ENCODE results near the gene SGMS2. TPM values are rescaled to one million over a fixed set of nuclear protein-coding genes. Genes with fewer than 3 reads are reported as not detected.

SGMS2 gene
- total and polyA plus RNA-seq, 4 donors = 7.3 to 41.7 (median 14.1) TPM

DNA sequence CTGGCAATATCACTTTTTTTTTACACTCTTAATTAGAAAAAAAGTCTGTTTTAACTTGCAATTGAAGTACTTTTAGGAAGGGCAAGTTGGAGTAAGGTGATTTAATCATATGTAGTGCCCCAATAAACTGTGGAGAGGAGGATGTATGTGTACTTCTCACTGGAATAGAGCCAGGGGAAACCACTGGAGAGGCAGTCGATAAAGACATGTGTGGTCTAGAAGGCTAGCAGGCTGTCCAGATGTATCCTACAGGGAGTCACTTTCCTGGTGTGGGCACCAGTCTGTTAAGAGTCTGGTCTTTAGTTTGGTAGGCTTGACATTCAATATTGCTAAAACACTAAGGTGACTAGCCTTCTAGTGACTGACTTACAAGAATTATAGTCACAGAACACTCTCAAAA is 9.6 kb upstream of the SGMS2 start:
- 68% methylated on average over 1 of the region's 1 CpG for WGBS
- Histone ChIP-seq H3K9ac (ENCODE audit: low read depth in 1 of 2, low read length in 2 of 2) (no peak overlapping the region), H3K4me1 (ENCODE audit: control insufficient read depth in 4 of 4, insufficient read depth in 4 of 4, low read length in 3 of 4) (no peaks in the 10 kb centered on the region), H3K4me3 (ENCODE audit: low read depth in 1 of 3, low read length in 3 of 3) (no peak overlapping the region), H3K9me3 (ENCODE audit: control insufficient read depth in 4 of 4, low read length in 3 of 4) (no peaks in the 10 kb centered on the region), H3K36me3 (ENCODE audit: control insufficient read depth in 4 of 4, insufficient read depth in 3 of 4, low read depth in 1 of 4, low read length in 3 of 4) (no peaks in the 10 kb centered on the region), H3K27ac (ENCODE audit: low read depth in 1 of 2, low read length in 2 of 2) (no peak overlapping the region), H3K27me3 (ENCODE audit: control insufficient read depth in 4 of 4, insufficient read depth in 4 of 4, low read length in 3 of 4) (no peaks in the 10 kb centered on the region)
- no peak for DNase-seq (ENCODE audit: low spot score)
- TF ChIP-seq EGR1 (IDR thresholded peaks at IDR 0.05; ENCODE audit: low read depth in 2 of 2) (no peak), JUND (IDR thresholded peaks at IDR 0.05) (no peak), FOXA2 (IDR thresholded peaks at IDR 0.05) (no peak), HNF4A (conservative IDR thresholded peaks at IDR 0.05) (no peak), NR2F2 (IDR thresholded peaks at IDR 0.05) (no peak), HNF4G (IDR thresholded peaks at IDR 0.05) (no peak), SP1 (IDR thresholded peaks at IDR 0.05) (no peak), TAF1 (conservative IDR thresholded peaks at IDR 0.05) (no peak), GABPA (IDR thresholded peaks at IDR 0.05 in 1 of 2, conservative IDR thresholded peaks at IDR 0.05 in 1 of 2) (no peak), YY1 (IDR thresholded peaks at IDR 0.05) (no peak), RAD21 (IDR thresholded peaks at IDR 0.05) (no peak), RXRA (IDR thresholded peaks at IDR 0.05) (no peak), FOXA1 (IDR thresholded peaks at IDR 0.05) (no peak)
- TF ChIP-seq, protein P1, sequence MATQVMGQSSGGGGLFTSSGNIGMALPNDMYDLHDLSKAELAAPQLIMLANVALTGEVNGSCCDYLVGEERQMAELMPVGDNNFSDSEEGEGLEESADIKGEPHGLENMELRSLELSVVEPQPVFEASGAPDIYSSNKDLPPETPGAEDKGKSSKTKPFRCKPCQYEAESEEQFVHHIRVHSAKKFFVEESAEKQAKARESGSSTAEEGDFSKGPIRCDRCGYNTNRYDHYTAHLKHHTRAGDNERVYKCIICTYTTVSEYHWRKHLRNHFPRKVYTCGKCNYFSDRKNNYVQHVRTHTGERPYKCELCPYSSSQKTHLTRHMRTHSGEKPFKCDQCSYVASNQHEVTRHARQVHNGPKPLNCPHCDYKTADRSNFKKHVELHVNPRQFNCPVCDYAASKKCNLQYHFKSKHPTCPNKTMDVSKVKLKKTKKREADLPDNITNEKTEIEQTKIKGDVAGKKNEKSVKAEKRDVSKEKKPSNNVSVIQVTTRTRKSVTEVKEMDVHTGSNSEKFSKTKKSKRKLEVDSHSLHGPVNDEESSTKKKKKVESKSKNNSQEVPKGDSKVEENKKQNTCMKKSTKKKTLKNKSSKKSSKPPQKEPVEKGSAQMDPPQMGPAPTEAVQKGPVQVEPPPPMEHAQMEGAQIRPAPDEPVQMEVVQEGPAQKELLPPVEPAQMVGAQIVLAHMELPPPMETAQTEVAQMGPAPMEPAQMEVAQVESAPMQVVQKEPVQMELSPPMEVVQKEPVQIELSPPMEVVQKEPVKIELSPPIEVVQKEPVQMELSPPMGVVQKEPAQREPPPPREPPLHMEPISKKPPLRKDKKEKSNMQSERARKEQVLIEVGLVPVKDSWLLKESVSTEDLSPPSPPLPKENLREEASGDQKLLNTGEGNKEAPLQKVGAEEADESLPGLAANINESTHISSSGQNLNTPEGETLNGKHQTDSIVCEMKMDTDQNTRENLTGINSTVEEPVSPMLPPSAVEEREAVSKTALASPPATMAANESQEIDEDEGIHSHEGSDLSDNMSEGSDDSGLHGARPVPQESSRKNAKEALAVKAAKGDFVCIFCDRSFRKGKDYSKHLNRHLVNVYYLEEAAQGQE (IDR thresholded peaks at IDR 0.05) = no peak
- TF ChIP-seq, protein P2, sequence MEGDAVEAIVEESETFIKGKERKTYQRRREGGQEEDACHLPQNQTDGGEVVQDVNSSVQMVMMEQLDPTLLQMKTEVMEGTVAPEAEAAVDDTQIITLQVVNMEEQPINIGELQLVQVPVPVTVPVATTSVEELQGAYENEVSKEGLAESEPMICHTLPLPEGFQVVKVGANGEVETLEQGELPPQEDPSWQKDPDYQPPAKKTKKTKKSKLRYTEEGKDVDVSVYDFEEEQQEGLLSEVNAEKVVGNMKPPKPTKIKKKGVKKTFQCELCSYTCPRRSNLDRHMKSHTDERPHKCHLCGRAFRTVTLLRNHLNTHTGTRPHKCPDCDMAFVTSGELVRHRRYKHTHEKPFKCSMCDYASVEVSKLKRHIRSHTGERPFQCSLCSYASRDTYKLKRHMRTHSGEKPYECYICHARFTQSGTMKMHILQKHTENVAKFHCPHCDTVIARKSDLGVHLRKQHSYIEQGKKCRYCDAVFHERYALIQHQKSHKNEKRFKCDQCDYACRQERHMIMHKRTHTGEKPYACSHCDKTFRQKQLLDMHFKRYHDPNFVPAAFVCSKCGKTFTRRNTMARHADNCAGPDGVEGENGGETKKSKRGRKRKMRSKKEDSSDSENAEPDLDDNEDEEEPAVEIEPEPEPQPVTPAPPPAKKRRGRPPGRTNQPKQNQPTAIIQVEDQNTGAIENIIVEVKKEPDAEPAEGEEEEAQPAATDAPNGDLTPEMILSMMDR (IDR thresholded peaks at IDR 0.05; ENCODE audit: low read depth, low read length, missing input control) = no peak
- TF ChIP-seq, protein P3, sequence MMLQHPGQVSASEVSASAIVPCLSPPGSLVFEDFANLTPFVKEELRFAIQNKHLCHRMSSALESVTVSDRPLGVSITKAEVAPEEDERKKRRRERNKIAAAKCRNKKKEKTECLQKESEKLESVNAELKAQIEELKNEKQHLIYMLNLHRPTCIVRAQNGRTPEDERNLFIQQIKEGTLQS (IDR thresholded peaks at IDR 0.05) = no peak
- TF ChIP-seq, protein P4, sequence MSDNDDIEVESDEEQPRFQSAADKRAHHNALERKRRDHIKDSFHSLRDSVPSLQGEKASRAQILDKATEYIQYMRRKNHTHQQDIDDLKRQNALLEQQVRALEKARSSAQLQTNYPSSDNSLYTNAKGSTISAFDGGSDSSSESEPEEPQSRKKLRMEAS (IDR thresholded peaks at IDR 0.05) = no peak

DNA sequence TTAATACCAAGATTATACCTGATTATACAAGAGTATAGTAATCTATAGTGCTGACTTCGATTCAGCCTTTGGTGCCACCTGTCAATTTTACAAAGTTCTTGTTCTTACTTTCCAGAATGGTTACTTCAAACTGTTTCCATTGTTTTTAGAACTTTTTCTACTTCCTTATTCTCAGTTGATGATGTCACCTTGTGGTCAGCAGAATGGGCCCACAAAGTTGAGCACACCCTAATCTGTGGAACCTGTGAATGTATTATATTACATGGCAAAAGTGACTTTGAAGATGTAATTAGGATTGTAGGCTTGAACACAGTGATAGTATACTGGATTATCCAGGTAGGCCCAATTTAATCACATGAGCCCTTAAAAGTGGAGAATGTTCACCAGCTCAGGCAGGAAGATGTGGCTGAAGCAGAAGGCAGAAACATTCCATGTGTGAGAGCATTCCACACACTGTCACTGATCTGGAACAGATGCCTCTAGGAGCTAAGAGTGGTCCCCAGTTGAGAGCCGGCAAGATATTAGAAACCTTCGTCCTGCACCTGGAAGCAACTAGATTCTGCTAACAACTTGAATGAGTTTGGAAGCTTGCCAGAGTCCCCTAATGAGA is 6.3 kb upstream of the SGMS2 start:
- H3K9ac ChIP-seq (ENCODE audit: low read depth in 1 of 2, low read length in 2 of 2) = no peak overlapping the region
- H3K27me3 ChIP-seq (ENCODE audit: control insufficient read depth in 4 of 4, insufficient read depth in 4 of 4, low read length in 3 of 4) = no peaks in the 10 kb centered on the region
- no peak for DNase-seq (ENCODE audit: low spot score)
- H3K27ac ChIP-seq (ENCODE audit: low read depth in 1 of 2, low read length in 2 of 2) = no peak overlapping the region
- H3K4me3 ChIP-seq (ENCODE audit: low read depth in 1 of 3, low read length in 3 of 3) = no peak overlapping the region
- no peaks in the 10 kb centered on the region for H3K36me3 ChIP-seq (ENCODE audit: control insufficient read depth in 4 of 4, insufficient read depth in 3 of 4, low read depth in 1 of 4, low read length in 3 of 4)
- TF ChIP-seq, protein P5, sequence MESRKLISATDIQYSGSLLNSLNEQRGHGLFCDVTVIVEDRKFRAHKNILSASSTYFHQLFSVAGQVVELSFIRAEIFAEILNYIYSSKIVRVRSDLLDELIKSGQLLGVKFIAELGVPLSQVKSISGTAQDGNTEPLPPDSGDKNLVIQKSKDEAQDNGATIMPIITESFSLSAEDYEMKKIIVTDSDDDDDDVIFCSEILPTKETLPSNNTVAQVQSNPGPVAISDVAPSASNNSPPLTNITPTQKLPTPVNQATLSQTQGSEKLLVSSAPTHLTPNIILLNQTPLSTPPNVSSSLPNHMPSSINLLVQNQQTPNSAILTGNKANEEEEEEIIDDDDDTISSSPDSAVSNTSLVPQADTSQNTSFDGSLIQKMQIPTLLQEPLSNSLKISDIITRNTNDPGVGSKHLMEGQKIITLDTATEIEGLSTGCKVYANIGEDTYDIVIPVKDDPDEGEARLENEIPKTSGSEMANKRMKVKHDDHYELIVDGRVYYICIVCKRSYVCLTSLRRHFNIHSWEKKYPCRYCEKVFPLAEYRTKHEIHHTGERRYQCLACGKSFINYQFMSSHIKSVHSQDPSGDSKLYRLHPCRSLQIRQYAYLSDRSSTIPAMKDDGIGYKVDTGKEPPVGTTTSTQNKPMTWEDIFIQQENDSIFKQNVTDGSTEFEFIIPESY (IDR thresholded peaks at IDR 0.05) = no peak
- TF ChIP-seq EGR1 (IDR thresholded peaks at IDR 0.05; ENCODE audit: low read depth in 2 of 2) = no peak
- H3K9me3 ChIP-seq (ENCODE audit: control insufficient read depth in 4 of 4, low read length in 3 of 4) = no peaks in the 10 kb centered on the region
- H3K4me1 ChIP-seq (ENCODE audit: control insufficient read depth in 4 of 4, insufficient read depth in 4 of 4, low read length in 3 of 4) = no peaks in the 10 kb centered on the region
- 89% methylated on average over 3 of the region's 3 CpGs for WGBS
